Measurements from ENCODE around the gene ARHGAP10.
A peak's percentile ranks its signal among the peaks of the same experiment; 100 is the strongest.

ARHGAP10 gene

DNA sequence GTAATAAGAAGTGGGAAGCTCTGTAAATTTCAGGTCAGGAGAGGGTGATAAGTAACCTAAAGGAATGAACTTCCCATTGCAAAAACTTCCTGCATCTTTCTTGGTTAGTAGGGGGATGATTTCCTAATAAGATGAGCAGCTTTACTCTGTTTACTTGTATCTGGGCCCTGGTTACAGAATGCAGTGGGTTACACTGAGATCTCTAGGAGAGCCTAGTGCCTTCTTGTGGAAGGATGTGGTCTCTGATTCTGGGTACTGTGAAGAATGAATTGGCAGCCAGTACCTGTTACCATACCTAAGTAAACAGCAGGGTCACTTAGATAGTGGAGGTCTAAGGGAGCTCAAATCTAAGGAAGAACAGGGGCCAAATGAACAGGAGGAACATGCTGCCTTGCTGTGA is 320.6 kb downstream of the ARHGAP10 start:
- no peak for DNase-seq

DNA sequence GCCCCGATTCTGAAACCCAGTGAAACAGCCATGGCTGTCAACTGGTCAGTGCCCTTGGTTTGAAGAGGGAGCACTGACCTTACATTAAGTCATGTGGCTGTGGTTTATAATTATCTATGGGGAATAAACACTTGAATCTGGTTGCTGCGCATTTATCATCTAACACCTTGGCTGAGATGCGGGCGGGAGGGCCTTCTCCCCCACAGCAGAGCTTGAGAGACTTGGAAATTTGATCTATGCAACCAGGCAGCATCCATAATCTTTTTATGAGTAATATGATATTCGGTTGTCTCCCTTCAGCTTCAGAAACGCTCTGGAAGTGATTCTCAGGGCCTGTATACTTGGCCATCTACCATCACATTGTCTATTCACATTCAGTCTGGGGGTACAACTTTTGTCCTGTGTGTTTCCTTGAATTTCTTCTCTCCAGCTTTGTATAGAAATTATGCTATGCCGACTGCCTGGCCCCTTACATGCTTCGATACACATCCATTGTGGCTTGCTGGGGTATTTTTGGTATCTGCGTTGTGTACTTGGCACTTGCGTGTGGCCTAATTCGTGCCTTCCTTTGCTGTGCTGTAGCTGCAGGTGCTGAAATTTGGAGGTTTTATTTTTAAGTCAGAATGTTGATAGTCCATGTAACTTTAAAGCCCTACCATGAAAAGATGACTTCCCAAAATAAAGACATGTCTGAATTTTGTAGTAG is 321.6 kb downstream of the ARHGAP10 start:
- DNase-seq = no peak

DNA sequence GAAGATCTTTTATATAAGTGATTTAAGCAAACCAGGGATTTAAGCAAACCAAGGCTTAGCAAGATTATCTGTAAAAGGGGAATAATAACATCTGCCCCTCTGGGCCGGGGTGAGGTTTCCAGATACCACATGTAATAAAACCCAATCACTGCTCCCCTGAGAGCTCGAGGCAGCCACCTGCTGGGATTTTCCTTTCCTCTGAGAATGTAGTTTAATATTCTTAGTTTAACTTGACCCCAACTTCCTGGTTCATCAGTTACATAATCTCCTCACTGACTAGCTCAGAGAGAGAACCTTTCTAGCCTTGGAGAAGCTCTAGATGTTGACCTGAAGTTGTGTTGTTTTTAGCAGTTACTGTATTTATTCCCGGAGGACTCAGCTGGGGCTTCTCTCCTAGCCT is 322.4 kb downstream of the ARHGAP10 start:
- no peak for DNase-seq

DNA sequence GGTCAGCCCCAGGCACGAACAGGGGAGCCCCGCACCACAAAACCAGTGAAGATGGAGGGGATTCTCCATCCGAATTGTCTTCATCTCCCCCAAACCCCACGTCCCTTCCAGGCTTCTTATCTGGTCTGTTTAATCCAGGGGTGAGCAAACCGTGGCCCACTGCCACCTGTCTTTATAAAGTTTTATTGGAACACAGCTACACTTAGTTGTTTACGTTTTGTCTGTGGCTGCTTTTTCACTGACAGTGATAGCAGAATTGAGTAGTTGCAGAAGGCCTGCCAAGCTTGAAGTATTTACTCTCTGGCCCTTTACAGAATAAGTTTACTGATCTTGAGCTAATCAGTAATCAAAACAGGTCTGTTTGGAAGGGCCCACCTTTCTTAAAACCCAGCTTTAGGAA is 324.0 kb downstream of the ARHGAP10 start:
- no peak for DNase-seq

DNA sequence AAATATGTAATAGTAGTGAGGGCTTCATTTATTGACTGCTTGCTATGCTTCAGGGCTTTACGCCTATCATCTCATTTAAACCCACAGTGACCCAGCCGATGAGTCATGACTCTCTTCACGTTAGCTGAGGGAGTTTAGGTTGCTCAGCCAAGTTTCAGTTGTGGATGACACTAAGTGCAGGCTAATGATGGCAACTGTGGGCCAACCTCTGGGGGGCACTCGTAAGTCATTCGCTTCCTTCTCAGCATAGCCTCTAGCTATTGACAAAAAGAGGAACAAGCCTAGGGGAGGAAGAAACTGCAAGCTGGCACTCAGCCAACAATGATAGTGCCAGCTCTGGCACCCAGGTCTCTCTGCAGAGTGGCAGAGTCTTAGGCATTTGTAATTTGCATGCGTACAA is 325.0 kb downstream of the ARHGAP10 start:
- peak; percentile 62 for DNase-seq

DNA sequence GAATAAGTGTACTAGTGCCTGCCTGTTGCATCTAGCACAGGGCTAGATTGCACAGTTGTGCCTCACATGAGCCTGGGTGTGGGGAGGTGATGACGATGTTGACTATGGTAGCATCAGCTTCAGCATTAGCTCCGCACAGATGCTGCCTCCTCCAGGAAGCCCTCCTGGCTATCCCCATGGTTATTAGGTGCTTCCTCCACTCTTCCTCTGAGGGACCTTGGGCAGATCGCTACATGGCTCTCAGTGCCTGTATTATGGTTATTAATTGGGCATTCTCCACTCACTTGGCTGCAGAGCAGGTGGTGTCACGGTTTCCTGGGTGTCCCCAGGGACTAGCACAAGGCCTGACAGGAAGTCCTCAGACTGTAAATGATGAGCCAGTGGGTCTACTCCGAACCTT is 325.6 kb downstream of the ARHGAP10 start:
- no peak for DNase-seq

DNA sequence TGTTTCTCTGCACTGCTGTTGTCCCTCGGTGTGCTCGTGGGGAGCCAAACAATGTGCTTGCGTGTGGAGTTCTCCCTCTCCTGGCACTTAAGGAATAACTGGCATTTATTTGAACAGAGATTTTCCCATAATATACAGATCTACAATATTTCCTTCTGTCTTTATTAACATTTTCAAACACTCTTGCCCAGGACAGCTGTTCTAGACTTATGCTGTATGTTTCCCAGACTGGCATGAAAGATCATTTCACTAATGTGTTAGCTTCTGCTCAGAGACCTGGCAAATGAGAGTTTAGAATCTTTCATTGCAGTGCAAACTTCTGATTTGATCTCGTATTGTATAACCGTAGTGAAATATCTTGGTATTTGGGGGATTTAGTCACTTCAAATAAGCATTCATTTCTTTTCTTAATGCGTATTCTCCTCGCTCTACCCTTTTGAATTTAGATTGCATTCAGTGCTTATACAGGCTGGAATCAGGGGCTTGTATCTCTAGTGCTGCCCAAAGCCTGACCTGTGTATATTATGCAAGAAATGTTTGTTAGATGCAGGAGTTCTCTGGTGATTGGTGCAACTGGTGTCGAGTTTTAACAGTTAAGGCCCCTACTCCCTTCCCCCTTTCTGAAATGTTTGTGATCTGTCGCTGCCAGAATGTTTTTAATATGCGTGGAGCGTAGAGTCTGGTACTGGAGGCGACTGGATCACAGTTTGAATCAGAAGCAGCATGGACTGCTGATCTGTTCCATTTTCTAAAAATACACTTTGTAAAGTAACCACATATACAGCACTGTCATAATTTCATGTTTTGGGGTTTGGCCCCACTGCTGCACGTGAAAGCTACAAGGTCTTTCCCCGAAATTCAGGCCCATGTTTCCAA is 326.3 kb downstream of the ARHGAP10 start:
- no peak for DNase-seq

DNA sequence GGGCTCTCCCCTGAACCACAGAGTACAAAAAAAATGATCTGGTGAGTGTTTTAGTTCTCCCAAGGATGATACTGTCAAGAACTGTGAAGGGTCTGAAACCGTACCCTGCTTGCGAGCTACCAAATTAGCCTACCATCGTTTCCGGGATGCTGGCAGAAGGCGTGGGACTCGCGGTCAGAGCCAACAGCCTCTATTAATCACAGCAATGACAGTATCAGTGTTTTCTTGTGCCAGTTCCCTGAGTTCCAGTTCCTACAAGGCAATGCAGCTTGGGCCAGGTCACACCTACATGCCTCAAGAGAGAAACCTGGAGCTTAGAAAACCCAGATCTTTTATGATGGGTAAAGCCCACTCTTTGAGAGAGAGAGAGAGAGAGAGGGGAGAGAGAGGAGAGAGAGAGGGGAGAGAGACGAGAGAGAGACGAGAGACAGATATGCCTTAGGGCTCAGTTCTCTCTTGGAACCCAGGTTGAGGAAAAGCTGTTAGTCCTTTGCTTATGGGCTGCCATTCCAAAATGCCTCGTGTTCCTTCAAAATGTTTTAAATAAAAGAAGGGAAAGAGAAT is 327.8 kb downstream of the ARHGAP10 start:
- no peak for DNase-seq

DNA sequence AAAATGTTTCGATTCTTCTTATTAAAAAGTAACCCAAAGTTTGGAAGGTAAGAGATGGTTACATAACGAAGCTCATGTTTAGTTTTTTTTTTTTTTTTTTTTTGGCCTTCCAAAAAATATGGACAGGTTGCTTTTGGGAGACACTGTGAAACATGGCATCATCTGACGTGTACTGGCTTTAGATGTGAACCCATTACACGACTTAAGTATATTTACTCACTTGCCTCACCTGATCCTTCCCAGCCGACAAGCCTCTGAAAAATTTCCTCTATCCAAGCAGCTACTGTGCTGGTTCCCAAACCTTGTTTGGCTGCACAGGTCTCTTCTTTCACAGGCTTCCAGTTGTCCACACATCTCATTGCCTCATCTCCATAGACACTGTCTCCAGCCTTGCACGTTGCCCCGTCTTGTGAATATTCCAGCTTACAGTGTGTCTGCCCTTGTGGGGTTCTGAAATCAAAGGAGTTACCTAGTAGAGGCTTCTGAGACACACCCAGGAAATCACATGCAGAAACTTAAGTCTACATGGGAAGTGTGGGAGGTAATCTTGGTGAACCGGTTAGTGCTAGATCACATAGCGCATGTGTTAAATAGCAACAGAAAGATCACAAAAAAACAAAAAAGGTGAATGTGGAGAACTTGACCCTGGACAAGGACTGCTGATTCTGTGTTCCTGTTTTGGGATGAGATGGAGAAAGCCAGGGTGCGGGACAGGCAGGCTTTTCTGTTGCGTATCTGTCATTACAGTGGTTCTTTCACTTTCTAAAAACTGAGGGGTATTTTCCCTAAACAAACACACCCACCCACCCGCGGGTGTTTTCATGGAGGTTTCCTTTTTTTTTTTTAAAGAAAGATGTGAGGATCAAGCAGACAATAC is 328.6 kb downstream of the ARHGAP10 start:
- DNase-seq = no peak

DNA sequence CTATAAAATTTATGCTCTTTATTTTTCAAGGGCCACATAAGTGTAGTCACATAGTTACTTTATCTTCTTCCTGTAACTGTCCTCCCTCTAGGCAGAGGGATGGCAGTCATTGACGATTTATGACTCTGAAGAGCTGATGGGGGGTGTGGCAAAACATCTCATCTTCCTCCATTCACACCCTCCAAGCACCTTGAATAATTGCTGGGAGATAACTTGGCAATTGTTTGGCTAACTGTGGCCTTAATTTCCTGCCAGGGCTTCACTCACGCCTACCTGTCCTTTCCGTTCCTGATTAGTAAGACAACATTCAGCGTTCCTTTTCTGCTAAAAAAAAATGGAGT is 329.2 kb downstream of the ARHGAP10 start:
- DNase-seq = no peak

DNA sequence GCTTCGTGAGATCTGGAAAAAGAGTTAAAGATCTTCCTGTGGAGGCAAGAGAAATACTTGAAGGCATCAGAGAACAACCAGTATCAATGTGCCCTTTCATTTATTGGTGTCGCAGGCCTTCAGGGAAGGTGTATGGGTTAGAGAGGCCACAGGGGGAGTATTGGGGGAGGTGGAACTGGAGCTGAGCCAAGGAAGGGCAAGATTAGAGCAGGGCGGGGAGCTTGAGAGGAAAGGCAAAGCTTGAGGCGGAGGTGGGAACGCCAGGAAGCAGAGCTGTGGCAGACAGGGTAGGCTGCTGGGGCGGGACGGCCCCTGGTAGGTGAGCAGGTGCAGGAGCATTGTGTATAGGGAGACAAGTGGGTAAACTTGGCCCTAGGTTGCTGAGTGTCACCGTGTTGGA is 329.9 kb downstream of the ARHGAP10 start:
- DNase-seq = no peak

DNA sequence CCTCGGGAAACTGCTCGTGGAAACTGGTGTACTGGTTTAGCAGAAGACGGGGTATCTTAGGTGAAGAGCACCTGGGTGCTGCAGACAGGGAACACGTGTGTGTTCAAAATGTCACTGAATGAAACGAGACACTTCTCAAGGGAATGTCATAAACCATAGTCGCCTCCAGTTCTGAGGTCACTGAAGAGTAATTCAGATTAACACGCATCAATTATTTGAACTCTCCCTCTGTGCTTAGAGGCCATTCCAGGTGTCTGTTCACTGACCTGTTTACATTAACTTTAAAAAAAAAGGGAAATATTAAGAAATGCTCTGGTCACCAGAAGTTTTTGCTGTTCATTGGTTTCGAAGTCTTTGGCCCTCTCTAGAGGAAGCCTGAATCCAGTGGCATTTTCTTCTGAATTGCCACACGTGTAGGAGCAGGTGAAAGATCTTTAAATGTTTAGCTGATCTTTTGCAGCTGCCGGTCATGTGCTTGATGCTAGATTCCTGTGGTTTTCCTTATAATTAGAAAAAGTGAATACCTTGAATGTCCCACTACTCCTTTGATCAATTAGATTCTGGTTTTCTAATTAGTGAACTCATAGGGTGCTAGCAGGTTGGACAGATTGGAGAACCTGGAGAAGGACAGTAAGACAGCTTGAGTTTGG is 330.5 kb downstream of the ARHGAP10 start:
- no peak for DNase-seq

DNA sequence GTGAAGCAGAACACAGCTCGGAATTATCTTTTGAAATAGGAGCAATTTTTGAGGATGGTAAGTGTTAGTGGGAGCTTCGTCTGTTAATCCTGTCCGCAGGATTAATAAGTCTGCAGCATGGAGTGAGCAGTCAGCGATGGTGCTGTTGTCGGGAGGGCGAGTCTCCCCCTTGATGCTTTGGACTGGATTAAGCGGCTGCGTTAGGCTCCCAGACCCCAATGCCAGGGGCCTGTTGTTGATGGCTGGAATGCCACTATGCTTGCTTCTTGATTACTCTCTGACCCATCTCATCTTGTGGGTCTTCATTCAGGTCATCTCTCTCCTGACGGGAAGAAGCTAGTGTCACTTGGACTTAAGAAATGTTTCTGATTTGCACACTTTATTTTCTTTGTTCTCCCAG is 332.6 kb downstream of the ARHGAP10 start:
- no peak for DNase-seq

DNA sequence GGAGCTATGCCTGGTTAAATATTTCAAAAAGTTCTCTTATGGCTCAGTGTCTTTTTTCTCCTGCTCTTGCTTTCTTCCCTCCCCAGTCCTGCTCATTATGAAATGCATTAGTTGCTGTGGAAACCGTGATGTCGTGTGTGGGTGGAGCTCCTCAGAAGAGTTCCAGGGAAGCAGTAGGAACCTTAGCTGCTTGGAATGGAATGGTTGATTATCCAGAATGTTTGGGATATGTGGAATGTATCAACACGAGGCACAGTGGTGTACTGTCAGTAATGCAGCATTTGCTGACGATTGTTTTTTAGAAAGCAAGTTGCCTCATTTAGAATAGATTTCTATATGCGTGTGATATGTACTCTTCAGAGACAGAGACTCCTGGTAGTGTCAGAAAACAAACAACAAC is 333.2 kb downstream of the ARHGAP10 start:
- DNase-seq = no peak

DNA sequence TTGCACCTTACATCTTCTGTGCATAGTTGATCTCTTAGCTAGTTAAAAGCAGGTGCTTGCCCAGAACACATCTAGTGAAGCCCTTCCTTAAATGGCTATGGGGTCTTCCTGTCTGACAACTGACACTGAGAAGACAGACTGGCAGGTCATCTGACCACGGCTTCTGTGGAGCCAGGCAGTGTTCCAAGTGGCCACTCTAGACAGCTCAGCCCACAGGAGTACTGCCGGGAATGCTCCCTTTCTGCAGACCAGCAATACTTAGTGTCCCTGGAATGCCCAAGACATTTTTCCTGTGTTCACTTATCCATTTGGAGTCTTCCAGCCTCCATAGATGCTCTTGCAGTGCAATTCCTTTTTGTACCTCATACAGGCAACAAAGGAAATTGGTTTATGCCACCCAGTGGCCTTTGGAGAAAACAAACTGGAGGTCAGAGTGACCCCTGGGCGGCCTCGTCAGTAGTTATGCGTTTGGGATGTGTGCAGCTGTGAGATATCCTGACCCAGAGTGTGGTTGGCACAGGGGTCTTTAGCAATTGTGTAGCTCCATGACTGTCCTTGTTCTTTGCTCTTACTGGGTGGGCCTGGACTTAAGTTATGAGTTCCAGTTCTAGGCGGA is 335.5 kb downstream of the ARHGAP10 start:
- no peak for DNase-seq

DNA sequence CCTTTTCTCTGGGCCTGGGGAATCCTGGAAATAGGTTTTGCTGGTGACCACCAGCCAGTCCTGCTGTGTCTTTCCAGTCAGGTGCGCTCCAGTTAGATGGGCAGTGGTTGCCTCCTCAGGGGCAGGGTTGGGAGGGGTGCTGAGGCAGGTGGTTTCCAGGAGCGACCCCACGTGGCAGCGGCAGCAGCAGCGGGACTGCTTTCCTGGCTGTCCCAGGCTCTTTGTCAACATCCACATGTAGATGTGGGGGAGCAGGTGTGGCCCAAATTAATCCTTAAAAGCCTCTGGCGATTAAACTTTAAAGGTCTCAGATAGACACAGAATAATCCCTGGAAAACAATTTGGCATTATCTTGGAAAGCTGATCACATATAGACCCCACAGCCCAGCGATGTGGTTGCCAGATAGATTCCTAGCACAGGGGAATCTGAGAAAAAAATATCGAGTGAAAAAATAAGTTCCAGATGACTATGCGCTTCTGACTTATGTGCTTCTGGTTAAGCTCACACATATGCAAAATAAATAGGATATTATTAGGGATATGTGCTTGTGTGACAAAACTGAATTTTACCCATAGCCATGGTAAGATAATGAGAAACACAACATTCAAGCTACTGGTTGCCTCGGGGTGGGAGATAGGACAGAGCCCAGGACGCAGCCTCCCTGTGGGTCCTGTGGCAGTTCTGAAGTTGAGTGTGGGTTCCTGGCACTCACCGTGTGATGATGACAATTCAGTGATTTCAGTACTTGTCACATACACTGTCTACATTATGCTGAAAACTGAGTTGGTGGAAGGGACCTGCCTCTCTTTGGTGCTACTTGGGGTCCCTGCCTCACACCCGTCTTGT is 336.4 kb downstream of the ARHGAP10 start:
- no peak for DNase-seq

DNA sequence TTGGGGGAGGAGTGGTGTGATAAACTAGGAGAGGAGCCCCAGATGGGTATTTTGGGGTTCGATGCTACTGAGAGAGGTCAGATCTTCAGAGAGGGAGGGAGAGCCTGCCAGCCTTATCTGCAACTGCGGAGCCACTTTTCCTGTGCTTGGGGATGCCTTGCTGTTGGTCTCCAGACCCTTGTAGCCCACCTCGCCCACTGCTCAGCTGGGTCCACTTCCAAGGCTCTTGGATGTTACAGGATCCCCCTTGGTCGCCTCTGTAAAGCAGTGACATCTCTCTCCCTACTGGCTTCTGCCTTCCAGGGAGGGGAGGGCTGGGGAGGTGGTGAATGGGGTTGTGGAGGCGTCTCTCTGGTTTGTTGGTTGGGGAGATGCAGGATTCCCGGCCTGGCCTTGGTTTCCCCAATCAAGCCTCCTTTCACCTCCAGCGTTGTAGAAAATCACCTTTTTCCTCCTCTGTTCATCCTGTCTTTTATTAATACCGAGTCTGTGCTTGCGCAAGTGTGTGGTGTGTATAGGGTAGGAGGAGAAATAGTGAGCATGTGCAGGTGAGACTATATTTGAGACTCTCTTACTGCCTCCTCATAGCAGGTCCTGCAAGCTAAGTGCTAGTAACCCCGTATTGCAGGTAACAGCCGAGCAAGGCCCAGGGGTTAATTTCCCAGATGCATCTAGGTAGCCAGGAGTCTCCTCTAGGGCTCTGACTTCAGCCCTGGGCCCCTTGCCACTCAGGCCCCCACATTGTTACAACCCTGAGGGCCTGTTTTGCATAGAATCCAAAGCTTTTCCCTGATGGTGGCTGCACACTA is 337.4 kb downstream of the ARHGAP10 start:
- no peak for DNase-seq

DNA sequence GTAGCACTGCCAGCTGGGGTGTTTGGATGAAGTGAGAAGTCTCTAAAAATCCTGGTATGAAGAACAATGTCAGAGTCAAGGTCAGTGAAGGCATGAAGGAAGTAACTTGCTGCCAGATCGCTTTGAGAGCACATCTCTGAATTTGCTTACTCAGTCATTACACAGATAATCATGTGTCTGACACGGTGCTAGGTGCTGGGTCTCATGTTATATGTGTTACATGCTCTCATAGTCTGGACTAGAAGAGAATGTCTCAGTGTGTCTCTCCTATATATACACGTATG is 337.9 kb downstream of the ARHGAP10 start:
- DNase-seq = no peak

DNA sequence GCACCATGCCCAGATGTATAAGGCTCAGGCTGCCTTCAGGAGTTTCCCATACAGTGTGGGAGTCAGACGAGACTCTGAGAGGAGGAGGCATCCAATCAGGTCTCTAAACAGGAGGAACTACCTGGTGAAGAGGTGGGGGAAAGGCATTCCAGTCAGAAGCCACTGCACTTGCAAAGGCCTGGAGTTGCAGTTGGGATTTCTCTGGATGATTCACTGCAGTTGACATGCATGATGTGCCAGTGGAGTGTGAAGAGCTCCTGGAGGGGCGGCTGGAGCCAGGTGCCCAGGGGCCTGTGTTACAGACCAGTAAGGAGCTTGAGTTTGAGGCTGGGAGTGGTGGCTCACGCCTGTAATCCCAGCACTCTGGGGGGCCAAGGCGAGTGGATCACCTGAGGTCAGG is 339.1 kb downstream of the ARHGAP10 start:
- no peak for DNase-seq

DNA sequence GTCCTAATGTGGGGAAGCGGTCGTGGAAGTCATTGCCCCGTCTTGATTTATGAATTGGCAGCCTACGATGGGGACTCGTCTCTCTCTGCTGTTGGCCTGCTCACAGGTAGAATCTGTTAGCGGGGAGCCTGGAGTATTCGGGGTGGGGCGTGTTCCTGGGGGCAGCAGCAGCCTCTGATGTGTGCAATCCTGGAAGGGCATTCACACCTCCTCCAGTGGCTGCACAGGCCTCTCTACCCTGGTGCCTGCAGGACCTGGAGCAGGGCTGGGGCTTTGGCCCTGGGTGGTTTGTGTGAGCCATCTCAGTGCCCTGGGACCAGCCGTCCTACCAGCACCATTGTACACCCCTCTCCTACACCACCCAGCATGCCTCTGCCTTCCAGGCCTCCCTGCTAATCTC is 340.9 kb downstream of the ARHGAP10 start:
- DNase-seq = no peak

DNA sequence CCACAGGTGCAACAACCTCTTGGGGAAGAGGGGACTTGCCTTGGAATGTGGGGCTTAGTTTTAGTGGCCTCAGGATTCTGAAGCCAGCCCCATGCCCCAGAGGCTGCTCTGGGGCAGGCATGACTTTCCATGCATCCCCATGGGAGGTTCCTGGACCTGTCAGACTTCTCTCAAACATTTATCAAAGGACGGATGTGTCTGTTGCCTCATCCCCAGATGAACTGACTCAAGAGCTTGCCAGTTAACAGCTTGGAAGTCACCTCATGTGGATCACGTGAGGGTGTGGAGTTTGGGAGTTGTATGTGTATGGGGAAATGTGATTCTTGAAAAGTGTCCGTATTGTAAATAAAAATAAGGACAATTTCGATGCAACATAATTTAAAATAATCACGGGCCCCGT is 341.5 kb downstream of the ARHGAP10 start:
- DNase-seq = no peak

Data from NCI-H446 treated with DMSO at 0.1 percent for 48 hours (cell line).